ENCODE data around the gene MRPL20. TPM values are rescaled to one million over a fixed set of nuclear protein-coding genes. Genes with fewer than 3 reads are reported as not detected.

The MRPL20 gene
- total RNA-seq, 1 experiment from 2014 or later = 303 TPM

- DNase-seq (ENCODE audit: low read depth) = no peak
These were observed 42.8 kb downstream of the MRPL20 start for GRCh38 chr1:1364266-1364665.

DNA sequence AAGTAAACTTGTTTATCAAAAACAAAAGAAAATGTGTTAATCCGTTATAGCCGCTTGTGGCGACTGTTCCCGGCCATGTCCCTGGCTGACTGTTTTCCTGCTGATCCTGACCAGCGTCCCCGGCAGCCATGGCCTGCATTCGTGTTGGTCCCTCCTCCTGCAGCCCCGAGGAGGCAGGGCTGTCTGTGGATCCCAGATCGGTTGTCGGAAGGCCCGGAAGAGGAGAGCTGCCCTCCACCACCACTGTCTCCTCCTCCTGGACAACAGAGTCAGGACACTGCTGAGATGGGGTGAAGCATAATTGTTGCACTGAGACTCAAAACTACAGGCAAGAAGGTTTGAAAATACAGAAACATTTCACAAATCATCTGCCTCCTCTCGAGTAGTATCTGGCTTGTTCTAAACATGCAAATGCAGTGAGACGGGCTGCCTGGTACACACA lies 45.1 kb downstream of the MRPL20 start:
- peak; percentile 37 for DNase-seq (ENCODE audit: low read depth)

DNA sequence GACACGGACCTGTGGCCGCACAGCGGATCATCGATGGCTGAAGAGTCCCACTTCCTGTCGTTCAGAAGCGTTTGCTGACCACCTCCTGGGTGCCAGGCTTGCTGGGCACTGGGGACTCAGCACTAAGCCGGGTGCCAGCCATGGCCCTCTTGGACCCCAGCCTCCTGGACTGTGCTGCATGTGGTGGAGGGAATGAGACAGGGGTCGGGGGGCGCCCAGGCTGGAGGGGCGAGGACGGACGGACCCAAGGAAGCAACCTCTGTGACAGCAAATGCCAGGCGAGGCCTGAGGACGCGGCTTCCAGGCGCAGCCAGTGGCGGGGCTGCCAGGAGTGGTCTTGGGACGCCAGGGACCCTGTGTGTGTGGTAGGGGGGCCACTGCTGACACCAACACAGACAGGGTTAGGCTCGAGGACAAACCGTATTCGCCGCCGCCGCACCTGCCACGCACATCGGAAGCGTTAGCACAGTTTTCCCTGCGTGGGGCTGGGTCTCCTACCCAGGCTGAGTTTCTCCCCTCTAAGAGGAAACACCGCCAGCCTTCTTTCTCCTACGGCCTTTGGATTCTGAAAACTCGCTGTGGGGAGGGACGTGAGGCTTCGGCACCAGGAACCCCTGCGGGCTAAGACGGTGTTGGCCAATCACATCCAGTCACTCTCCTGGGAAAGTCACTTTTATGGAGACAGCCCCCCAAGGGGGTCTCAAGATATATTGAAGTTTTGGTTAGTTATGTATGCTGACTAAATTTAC lies 45.7 kb downstream of the MRPL20 start:
- no peak for DNase-seq (ENCODE audit: low read depth)

DNA sequence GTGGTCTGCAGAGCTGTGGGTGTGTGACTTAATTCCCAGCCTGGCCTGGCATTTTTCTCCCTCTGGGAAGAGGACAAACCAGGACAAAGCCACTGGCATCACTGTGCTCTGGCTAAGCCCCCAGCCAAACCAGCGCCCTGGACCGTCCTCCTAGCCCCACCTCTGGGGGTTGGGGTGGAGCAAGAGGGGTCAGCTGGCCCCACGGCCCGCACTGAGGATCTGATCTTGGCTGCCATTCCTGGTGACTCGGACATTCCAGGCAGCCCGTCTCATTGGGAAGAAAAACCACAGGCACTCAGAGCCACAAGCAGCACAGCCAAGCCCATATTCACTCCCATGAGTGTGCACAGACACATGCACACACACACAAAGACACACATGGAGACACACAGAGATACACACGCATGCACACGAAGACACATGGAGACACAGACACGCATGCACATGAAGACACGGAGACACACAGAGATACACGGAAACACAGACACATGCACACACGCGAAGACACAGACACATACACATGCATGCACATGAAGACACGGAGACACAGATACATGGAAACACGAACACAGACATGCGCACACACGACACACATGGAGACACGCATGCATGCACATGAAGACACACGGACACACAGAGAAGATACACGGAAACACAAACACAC lies 46.5 kb downstream of the MRPL20 start:
- peak; percentile 94 for DNase-seq (ENCODE audit: low read depth)

GRCh38 chr1:1359664-1360468 lies 47.2 kb downstream of the MRPL20 start:
- DNase-seq (ENCODE audit: low read depth) = peak; percentile 69

DNA sequence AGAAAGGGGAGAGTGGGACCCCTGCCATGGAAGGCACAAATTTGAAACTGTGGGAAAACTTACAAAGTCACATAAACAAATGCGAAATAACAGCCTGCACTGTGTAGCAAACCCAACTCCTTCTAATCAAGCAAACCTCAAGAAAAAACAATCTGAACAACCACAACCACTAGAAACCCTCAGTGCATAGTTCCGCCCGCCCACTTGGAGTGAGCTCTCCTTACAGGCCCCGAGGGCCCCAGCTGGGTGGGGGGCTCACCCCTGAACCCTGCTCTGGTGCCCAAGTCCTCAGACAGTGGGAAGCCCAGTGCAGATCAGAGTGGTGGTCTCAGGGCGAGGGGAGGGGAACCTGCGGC lies 47.8 kb downstream of the MRPL20 start:
- DNase-seq (ENCODE audit: low read depth) = peak; percentile 64

GRCh38 chr1:1358433-1359271 lies 48.4 kb downstream of the MRPL20 start, which contains the start of gene MXRA8:
Gene MXRA8 (minus strand): TSS chr1:1358555. CDS start chr1:1358504, 51 bp downstream.
- DNase-seq (ENCODE audit: low read depth) = no peak

- no peak for DNase-seq (ENCODE audit: low read depth)
These were observed 49.1 kb downstream of the MRPL20 start for GRCh38 chr1:1357871-1358432.

GRCh38 chr1:1356796-1357401 lies 50.2 kb downstream of the MRPL20 start:
- DNase-seq (ENCODE audit: low read depth) = no peak

DNA sequence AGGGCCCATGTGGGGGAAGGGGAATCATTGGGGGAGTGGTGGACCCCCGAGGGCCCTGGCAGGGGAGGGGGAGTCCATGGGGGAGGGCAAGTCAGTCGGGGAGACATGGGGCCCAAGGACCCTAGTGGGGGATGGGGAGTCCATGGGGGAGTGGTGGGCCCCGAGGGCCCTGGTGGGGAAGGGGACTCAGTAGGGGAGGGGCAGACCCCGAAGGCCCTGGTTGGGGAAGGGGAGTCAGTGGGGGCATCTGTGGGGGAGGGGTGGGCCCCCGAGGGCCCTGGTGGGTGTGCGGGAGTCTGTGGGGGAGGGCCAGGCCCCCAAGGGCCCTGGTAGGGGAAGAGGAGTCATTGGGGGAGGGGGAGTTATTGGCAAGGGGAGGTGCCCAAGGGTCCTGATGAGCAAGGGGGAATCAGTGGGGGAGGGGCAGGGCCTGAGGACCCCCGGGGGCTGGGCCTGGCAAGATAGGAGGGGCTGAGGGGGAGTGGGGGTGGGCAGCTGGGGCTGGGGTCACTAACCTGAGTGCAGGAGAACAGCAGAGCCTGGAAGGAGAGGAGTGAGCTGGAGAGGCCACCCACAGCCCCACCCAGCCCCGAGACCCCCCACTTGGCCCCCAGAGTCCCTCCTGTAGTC lies 50.8 kb downstream of the MRPL20 start:
- no peak for DNase-seq (ENCODE audit: low read depth)

- DNase-seq (ENCODE audit: low read depth) = no peak
These were observed 51.7 kb downstream of the MRPL20 start for GRCh38 chr1:1355416-1355815.

DNA sequence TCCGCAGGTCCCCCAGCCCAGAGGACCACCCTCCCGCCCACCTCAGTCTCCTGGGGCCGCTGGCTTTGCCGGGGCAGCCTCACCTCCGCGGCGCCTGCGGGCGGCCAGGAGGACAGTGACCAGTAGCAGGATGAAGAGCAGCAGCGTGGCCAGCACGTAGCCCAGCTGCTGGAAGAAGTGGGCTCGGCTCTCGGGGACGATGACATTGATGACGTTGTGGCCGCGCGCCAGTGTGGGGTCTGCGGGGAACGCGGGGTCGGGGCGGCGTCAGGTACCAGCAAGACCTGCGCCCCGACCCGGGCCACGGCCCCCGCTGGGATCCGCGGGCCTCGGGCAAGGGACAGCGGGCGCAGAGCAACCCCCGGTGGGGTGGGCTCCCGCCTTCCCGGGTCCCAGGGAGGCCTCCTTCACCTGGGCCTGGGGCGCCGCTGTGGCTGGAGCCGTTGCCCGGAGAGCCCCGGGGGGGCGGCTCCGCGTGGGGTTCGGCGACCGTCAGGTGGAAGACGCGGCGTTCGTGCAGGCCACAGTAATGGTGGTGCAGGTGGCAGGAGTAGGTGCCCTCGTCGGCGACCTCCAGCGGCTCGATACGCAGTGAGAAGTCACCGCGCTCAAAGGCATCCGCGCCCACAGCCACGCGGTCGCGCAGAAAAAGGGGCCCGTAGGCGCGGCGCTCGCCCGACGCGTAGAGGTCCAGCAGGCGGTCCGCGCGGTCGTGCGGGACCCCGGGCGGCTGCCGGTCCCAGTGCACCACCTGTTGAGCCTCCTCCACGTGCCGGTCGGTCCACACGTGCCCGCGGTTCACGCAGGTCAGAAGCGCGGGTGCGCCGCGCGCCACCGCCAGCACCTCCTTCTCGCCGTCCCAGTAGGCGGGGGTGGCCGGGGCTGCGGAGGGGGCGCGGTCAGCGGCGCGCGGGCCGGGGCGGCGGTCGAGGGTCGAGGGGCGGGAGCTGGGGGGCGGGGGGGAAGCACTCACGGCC lies 52.5 kb downstream of the MRPL20 start:
- DNase-seq (ENCODE audit: low read depth) = no peak

DNA sequence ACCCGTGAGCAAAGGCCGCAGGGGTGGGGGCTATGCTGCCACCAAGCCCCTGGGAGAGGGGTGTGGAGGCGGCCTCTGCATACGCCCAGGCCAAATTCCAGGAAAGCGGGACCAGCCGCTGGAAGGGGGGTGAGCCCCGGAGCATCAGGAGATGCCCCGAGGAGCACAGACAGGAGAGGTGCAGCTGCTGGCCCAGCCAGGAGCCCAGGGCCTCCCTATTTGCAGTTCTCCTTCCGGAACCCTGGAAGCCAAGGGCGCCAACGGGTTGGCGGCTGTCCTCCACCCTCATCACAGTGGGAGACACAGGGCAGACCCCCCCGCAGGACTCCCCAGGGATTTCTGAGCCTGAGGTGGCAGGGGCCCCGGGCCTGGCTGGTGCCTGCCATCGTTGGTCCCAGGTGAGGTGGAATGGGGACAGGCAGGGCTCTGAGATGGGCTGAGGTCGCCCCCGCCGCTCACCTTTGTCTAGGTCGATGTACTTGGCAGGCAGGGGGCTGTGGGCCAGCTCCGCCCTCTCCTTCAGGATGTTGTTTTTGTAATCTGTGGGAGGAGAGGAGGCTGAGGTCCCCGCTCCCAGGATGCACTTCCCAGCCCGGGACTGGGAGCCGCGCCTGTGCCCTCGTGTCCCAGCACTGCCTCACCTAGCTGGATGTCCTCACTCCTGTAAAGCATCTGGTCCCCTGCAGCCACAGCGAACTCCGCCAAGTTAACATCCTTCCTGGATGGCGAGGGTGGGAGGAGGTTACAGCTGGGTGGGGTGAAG lies 53.5 kb downstream of the MRPL20 start:
- DNase-seq (ENCODE audit: low read depth) = no peak

- DNase-seq (ENCODE audit: low read depth) = no peak
These were observed 54.2 kb downstream of the MRPL20 start for GRCh38 chr1:1352786-1353388.
